ENCODE data around the gene LMX1A.

The LMX1A gene

DNA sequence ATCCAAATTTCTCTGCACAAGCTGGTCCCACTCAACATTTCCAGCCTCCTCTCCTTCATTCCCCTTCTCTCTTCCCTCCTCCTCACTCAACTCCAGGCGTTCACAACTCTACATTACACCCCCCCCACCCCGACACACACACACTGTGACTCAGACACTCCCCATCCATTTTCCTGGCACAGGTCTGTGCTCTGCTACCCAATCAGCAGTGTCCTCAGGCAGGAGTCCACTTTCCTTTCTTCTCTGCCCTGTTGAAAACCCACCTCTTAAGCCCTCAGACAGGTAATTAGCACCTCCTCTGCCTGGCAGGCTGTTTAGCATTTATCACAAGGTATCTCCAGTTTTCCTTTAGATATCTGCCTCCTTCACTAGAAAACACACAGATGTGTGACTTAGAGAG is 8.8 kb upstream of the LMX1A start:
- DNase-seq = no peak

DNA sequence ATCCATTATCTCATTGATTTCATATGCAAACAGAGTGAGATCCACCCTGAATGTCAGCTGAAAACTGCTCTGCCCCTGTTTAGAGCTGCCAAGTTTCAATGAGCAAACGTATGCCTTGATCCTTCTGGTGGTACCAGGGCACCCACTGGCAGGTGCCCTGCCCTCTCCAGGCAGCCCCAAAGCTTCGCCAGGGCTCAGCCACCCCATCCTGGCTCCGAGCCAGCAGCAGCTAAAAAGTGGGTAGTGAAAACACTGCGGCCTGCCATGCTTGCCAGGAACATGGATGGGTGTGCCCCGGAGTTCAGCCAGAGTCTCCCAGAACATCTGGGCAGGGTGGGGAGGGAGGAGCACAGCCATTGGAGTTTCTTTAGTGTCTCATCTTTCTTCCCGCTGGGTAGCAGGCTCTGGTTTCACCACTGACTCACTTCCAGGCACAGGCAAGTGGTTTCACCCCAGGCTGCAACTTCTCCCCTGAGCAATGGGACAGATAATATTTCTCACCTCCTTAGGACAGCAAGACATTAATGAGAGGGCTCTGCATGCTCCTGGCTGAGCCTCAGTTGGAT is 8.1 kb upstream of the LMX1A start:
- DNase-seq = no peak

DNA sequence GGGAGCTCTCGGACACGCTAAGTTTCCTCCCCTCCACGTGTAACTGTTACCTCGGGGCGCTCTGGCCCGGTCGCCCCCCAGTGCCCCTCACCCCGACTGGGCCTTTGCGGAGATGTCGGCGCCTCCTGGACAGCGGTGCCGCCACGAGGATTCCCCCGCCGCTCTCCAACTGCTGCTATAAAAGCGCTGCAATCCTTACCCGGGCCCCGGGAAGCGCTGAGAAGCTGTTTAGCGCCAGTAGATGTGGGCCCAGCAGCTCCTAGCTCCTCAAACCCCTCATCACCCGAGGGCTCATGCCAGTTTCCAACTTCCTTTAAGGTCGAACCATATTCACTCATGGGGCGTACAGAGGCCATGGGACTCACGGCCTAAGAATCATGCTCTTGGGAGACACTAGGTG is 361 bp upstream of the LMX1A start:
- DNase-seq = no peak

DNA sequence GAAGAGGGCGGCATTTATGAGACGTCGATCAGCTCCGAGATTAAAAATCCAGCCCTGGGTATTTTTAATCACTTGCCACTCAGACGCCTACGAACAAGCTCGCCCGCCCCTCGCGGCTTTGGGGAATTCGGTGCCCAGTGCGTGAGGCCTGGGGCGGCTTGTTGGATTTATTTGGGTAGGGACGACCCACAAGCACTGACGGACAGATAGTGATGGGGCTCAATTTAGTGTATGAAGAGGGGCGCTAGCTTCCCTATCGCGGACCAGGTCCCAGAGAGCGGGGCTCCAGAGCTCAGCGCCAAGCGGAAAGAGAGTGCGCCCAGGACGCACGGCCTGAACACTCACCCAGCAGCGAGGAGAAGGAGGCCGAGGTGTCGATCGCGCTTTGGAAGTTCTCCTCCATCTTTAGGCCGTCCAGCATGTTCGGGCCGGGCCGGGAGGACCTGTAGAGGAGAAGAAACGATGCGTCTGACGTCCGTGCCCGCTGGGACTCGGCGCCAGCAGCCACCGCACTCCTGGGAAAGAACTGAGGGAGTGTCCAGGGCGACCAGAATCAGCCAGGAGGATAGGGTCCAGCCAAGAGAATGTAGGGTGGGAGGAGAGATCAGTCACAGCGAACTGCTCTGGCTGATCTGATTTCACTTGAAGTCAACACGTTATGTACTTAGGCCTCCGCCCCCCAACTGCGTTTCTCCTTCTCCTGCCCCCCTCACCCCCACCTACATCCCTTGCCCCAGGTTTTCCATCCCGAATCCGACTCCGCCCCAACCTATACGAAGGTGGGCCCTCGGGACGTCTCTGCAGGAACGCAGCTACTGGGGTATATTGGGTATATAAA is 1.2 kb downstream of the LMX1A start:
- DNase-seq = no peak

DNA sequence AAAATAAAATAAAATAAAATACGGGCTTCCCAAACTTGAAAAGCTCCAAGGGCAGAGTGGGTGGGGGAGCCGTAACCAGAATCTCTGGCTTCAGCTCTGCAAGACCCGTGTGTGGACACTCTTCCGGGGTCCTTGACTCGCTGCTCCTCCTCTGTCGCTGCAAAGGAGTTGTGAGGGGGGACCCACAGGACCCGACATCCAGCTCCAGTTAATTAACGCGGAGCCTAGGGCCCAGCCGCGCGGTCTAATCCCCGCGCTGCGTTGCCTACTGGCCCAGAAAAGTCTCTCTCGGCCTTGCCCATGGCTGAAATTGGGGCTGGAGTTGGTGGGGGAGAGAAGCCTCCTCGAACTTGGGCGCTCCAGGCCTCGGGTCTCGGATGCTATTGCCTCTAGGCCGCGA is 1.8 kb downstream of the LMX1A start:
- DNase-seq = no peak

DNA sequence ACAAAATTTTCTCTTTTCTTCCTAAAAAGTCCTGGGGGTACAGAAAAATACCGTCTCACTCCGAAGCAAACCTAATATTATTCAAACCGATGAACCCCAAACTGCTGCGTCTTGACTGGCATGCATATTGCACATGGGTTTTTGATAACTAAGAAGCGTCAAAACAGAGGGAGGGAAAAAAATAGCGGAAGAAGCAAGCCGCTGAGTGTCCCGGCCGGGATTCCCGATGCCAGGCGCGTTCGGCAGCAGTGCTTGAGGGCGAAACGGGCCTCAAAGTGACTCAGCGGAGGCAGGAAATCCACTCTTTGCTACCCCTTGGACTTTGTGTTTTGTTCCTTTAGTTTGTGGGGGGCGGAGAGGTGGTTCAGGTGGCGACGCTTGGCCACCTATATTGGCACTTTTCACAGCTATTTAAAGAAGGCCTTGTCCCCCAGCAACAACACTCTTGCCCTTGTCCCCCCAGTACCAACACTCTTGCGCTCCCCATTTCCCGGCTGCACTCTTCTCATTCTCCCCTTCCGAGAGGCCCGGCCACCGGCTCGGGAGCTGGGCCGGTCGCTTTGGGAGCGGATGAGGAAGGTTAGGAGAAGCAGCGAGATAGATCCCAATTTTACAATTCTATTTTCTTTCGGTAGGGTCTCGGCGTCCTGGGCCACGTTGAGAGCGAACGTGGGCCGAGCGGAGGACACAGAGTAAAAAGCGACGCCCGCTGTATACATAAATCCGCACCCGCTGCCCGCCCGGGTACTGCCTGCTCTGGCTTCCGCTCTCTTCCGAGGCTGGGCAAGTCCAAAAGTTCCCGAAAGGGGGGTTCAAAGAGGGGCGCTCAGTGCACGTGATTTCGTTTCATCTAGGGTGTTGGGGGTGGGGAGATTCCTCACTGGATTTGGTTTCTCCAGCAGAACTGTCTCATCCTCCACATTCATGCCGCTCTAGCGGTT is 2.5 kb downstream of the LMX1A start:
- DNase-seq = no peak

DNA sequence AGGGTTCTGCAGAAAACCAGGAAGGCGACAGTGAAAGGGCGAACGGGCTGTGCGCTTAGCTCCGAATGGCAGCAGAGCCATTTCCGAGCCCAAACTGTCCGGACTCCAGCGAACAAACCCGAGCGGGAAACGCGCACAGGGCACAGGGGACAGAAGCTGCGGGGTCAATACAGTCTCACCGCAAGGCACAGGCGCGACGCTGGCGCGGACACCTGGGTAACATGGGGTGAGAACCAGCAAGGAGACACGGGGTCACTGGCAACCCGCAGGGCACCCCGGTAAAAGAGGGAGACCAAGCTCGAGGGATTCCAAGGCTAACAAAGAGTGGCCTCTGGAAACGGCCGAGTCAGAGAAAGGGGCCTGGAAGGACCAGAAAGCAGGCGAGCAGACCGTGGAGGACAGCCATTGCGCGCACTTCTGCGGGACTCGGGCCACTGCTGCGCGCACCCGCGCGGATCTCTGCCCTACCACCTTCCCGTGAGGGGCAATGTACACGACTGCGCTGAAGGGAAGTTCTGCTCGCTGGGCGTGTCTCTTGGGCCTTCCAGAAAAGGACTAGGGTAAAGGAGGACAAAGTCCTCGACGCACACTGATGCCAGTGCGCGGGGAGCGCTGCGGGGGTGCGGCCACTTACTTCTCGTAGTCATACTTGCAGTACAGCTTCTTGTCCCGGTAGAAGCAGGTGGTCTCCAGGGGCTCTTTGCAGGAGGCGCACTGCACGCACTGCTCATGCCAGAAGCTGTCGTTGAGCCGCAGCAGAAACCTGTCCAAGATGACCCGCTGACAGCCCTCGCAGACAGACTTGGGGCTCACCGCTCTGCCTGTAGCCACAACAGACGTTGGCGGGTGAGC is 3.8 kb downstream of the LMX1A start:
- DNase-seq = no peak

DNA sequence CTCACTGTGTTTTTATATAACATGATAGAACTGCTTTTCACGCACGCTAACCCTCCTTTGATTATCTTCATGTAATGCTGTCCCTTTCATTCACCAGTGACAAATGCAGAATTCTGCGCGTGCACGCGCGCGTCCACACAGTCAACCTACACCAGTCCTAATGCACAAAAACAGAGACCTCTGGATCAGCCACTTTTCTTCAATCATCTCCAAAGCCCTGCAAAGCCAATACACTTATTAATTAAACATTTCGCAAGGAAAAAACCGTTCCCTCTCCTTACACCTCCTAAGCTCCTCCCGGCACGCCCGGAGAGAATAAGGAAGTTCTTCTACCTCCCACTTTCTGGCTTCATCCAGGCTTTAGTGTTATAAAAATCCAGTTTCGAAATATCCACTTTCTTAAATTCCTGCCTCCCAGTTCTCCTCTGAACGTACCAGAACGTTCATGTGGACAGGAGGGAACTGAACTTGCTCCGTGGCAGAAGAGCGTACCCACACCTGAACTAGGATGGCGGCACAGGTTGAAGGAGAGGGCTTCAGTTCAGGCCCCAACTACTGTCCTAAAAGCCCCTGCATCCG is 4.6 kb downstream of the LMX1A start:
- no peak for DNase-seq

DNA sequence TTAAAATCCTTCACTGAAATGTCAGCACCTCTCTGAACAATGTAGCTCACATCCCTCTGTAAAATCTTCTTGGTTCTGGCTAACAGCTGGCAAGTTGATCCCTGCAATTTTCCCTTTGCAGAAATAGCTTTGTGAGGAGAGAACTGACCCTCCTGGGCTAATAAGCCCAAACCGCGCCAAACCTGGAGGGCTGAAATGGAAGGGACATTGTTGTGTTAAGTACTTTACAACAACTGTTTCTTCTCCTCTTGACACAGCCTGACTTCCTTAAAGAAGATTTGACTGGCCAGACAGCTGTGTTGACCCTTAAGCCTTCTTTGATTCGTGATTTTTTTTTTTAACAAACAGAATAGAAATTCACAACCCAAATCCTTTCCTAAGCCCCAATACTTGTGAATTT is 5.7 kb downstream of the LMX1A start:
- no peak for DNase-seq

DNA sequence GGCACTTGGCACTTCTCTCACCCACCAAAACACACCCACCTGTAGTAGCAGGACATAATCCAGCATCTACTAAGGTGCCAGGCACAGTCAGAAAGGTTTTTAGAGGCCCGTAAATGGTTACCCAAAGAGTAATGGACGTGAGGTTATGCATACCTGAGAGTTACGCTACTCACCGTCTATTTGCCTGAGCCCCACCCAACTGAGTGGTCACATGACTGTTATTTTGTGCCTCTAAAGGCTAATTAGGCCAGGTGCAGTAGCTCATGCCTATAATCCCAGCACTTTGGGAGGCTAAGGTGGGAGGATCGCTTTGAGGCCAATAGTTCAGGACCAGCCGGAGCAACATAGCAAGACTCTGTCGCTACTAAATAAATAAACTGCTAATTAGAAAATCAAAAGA is 11.0 kb downstream of the LMX1A start:
- no peak for DNase-seq

DNA sequence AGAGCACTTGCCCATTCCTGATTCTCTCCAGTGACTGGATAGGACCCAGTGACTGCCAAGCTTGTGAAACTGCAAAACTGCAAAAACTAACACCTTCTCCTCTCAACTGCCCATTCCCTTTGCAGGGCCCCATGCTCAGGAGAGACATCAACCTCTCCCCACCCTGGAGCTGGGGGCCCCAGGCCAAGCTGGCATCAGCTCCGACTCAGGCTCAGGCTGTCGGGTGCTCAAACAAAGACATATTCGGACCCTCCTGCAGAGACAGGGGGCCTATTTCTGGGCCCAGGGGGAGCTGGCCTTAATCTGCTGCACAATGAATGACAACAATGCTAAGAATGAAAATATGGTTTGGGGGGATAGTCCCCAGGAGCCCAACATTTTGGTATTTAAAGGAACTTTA is 11.8 kb downstream of the LMX1A start:
- DNase-seq = no peak

DNA sequence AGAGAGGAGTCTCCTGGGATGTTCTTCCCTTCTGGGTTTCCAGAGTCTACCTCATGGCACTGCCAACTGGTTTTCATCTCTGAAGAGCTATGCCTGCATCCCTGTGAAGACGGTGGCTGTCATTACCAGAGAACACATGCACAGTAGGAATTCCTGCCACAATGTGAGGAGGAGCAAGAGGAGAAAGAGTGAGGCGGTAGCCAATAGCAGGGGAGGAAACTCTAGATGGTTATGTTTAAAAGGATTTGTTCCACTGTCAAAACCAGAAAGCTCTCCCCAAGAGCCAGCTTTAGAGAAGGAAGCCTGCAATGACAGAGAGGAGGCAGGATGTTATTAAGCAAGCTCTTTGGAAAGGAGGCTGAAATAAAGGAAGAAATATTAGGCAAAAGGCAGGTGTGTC is 12.3 kb downstream of the LMX1A start:
- no peak for DNase-seq

DNA sequence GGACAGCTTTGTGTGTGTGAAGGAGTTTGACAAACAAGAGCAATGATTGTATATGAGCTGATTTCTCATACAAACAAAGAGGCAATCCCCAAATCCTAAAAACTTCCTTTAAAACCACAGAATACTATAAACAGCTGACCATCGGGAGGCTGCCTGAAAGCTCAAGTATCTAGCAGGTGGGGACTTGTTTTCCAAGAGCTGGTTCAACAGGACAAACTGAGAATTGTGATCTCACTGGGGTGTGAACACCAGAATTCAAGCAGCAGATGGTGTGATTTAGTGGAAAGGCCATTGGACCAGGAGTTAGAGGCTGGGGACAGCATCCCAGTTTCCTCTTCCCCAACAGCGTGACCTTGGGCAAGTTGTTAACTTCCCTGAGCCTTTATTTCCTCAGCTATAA is 13.9 kb downstream of the LMX1A start:
- DNase-seq = no peak

DNA sequence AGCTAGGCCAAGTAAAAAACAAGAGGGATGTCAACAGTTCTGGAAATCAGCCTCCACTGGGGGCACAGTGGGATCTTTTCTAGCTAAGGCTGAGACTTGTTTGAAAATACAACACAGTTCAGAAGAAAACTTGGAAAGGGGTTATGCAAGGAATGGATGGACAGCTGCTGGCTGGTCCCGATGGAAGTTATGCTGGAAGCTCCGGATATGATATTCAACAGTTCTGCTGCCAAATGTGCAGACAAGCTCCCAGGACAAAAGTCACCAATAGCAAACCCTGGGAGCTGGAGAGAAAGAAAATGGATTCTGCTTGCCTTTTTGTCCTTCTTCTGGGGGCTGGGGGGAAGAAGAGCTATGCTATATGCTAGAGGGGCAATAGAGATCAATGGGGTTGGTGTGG is 14.3 kb downstream of the LMX1A start:
- DNase-seq = no peak

DNA sequence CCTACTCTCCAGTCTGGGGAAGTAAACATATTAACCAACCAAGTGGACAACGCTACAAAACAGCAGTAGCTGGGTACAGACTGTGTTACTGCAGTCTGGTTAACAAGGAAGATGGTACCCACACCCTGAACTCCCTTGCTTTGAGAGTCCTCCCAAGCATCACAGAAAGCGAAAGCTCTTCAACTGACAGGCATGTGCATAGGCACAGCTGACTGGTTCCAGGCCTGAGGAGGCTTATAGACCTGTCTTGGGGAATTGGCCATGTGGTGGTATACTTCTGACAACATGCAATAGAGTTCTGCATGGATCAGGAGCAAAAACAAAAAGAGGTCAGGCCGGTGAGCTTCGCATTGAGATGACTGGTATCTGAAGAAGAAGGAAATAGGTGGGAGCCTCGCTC is 17.4 kb downstream of the LMX1A start:
- no peak for DNase-seq

DNA sequence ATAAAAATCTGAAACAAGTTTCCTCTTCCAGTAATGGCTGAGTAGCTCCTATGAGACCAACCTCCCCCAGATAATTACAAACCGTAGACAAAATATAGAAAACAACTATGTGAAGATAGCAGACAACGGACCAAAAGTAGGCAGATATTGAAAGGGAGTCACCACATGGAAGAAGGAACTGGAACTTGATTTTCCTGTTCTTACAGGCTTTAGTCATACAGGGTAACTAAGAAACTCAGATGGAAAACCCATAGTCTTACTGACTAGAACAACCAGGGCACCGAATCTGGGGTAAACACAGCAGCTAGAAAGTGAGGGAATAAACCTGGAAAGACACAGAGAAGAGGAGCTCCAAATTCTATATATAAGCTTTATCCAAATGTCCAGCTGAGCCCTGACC is 26.0 kb downstream of the LMX1A start:
- no peak for DNase-seq

DNA sequence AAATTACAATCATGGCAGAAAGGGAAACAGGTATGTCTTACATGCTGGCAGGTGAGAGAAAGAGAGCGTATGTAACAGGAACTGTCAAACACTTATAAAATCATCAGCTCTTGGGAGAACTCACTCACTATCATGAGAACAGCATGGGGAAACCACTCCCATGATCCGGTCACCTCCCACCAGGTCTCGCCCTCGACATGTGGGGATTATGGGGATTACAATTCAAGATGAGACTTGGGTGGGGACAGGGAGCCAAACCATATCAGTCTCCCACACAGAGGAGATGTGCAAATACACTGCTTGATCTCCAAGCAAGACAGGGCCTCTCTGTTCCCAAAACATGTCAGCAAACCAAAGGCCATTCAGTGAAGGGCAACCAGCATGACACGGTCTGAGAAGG is 27.4 kb downstream of the LMX1A start:
- no peak for DNase-seq

DNA sequence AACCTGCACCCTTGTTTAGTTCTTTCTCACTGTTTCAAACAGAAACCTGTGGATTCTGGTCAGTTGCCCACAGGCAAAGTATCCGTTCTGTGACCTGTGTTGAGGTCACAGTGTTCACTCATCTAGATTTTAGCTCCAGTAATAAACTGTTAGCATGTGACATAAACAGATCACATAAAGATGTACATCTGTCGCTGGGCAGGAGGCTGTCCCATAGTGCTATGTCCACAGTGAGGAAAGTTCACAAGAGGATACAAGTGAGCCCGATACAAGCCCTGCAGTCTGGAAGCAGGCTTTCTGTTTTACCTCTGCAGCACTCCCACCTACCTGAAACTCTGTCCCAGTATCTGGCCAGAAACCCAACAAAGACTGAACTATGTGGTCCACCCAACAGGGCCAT is 28.4 kb downstream of the LMX1A start:
- no peak for DNase-seq

DNA sequence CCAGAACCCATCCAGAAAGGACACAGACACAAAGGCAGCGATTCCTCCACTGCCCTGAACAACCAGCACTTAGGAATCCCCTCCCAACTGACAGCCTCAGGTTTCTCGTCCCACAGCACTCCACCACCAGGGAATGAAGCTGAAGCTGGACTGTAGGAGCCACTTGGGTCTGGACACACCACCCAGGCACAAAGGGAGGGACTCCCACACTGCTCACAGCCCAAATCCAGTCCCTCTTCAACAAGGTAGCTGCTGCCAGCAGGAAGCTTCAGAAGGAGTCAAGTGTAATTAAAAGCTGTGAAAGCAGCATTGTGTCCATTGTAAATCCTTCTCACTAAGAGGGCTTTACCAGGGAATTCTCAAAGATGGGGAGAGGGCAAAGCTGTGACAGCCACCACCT is 29.0 kb downstream of the LMX1A start:
- DNase-seq = no peak

DNA sequence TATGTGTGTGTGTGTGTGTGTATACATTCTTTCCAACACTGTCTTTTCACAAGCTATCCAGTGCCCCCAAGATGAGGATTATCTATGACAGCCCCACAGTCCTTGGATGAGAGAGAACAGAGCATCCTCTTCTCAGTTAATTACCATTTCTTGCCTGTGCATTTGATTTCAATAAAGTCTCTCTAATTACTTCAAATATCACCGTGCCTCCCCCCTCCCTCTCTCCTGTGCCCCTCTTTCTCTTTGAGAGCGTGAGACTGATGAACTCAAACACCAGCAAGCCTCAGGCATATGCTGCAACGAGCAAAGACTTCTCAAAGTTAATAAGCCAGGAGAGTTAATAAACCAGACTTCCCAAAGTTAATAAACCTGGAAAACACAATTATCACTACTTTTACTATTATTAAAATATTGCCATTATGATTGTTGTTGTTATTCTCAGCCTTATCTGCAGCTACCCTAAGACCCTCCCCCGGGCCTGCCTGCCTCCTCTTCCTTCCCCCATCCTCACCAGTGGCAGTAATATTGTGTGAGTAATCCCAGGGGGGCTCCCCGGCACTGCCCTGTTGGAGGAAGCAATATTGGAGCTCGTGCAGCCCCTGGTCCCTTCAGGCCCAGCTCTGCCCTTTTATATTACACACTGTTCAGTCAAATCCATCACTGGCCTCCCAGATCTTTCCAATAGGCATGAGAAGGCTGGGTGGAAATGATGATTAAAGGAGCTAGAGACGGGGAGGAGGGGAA is 30.9 kb downstream of the LMX1A start:
- DNase-seq = no peak

DNA sequence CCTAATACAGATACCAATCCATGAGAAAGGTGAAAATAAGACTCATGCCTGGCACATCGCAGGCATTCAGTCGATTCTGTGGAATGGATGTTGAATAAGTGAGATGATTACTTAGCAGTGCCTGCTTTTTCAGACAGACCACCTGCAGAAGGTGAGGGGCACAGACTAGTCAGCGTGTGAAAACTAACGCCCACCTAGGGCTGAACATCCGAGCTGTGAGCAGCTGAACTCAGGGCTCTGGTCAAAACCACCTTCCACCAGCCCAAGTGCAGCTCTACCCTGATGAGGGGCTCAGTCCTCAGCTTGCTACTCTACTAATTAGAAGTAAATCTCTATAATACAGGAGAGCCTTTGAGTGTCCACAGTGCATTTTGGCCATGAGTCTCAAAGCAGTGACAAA is 32.5 kb downstream of the LMX1A start:
- DNase-seq = no peak

DNA sequence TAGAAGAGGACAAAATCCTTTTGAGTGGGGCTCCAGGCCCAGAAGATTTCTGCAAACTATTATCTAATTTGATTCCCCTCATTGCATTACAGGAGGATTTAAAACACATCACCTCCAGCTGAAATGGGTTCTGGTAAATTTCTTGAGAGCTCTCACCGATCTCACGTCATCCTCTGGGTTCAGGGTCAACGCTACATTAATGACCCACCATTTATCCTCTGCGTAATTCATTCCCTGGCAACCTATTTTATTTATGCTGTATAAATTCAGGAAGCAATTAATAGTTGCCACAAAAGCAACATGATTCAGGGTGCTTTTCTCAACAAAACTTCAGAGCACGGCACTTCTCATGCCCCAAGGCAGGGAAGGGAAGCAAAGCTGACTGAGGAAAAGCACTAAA is 38.9 kb downstream of the LMX1A start:
- DNase-seq = no peak
